ENCODE results near the gene ADCK2. TPM values are rescaled to one million over a fixed set of nuclear protein-coding genes. Genes with fewer than 3 reads are reported as not detected.

The ADCK2 gene
- total RNA-seq, 2 donors from 2014 or later: 20.8 to 25.7 TPM

DNA sequence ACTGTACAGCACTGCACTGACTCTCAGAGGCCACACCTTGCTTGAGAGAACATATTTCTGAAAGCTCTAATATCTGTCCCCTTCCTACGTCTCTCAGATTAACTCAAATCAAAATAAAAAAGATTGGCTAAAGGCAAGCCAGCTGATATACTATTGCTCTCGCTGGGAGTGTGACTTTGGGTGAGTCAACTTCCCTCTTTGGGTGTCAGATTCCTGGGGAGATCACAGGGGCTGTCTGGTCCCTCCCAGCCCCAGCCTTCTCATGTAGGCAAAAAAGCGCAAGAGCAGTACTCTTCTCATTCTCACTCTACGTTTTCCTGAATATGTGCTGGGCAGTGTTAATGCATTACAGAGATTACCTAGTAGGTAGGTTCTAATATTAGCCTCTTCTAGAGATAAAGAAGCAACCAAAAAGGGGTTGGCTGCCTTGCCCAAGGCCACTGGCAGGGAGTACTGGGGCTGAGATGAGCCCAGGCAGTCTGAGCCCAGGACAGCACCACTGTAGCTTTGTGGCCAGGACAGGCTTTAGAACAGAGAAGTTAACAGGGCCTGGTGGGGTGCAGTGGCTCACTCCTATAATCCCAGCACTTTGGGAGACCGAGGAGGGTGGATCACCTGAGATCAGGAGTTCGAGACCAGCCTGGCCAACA lies 23.1 kb upstream of the ADCK2 start:
- H3K36me3 ChIP-seq: no peaks in the 10 kb centered on the region
- ATAC-seq (ENCODE audit: insufficient number of reproducible peaks, low FRiP score, low read depth) (no peak), DNase-seq (ENCODE audit: low spot score) (no peak)
- no peaks in the 10 kb centered on the region for H3K4me1 ChIP-seq (ENCODE audit: control insufficient read depth in 1 of 2, low read depth in 2 of 2)
- no peaks in the 10 kb centered on the region for H3K9me3 ChIP-seq
- H3K27ac ChIP-seq: no peak overlapping the region
- TF ChIP-seq, protein P1, sequence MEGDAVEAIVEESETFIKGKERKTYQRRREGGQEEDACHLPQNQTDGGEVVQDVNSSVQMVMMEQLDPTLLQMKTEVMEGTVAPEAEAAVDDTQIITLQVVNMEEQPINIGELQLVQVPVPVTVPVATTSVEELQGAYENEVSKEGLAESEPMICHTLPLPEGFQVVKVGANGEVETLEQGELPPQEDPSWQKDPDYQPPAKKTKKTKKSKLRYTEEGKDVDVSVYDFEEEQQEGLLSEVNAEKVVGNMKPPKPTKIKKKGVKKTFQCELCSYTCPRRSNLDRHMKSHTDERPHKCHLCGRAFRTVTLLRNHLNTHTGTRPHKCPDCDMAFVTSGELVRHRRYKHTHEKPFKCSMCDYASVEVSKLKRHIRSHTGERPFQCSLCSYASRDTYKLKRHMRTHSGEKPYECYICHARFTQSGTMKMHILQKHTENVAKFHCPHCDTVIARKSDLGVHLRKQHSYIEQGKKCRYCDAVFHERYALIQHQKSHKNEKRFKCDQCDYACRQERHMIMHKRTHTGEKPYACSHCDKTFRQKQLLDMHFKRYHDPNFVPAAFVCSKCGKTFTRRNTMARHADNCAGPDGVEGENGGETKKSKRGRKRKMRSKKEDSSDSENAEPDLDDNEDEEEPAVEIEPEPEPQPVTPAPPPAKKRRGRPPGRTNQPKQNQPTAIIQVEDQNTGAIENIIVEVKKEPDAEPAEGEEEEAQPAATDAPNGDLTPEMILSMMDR (IDR thresholded peaks at IDR 0.05): no peak
- H3K27me3 ChIP-seq (replicated peaks; ENCODE audit: insufficient read depth): no peaks in the 10 kb centered on the region
- no peak overlapping the region for H3K4me3 ChIP-seq

DNA sequence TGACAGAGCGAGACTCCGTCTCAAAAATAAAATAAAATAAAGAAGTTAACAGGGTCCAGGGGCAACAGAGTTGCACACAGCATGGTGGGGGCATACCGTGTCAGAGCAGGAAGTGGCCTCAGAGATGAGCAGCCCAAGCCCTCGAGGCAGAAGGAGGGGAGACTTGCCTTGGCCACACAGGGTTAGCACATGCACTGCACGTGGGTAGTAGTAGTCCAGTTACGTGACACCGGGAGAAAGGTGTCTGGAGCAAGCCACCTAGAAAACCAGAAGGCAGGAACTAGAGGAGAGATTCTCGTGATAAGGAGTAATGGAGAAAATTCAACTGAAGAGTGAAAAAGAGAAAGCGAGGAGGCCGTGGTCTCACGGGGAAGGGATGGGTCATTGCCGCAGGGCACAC lies 22.4 kb upstream of the ADCK2 start:
- Histone ChIP-seq H3K9me3 (no peaks in the 10 kb centered on the region), H3K27ac (no peak overlapping the region), H3K4me1 (ENCODE audit: control insufficient read depth in 1 of 2, low read depth in 2 of 2) (no peaks in the 10 kb centered on the region), H3K36me3 (no peaks in the 10 kb centered on the region), H3K27me3 (replicated peaks; ENCODE audit: insufficient read depth) (no peaks in the 10 kb centered on the region), H3K4me3 (no peak overlapping the region)
- no peak for DNase-seq (ENCODE audit: low spot score)
- no peak for ATAC-seq (ENCODE audit: insufficient number of reproducible peaks, low FRiP score, low read depth)
- TF ChIP-seq, protein P1 (IDR thresholded peaks at IDR 0.05): no peak

DNA sequence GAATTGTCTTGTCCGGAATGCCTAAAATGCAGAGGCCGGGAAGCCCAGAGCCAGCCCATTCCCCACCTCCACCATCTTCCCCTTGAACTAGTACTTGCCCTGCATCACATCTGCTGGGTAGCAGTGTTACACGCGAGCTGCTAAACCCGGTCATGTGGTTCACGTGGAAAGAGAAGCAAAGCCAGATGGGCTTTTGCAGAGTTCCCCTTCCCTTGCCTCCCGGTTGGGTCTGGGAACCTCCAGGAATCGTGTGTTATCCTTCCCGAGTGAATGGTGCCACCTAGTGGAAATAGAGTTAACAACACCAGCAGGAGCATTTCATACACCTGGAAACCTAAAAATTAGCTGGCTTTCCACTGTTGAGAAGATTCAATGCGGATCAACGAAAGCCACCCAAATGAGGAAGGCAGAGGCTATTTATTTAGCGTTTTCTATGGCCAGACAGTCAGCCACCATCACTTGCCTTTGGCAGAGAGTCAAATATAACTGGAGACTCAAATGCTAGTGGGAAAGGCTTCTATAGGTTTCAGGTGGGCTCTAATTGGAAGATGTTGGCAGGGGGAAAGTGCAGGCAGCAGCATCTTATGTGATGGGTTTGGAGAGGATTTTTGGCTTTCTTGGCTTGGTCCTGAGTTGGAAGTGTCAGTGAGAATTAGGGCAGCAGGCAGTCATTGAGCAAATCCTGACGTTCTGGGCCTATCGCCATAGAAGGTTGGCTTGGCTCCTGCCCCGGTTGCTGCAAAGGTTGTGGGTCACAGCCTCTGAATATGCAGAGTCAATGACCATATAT lies 19.2 kb upstream of the ADCK2 start:
- ATAC-seq (ENCODE audit: insufficient number of reproducible peaks, low FRiP score, low read depth): no peak
- H3K4me3 ChIP-seq: no peak overlapping the region
- peaks cover 0 to 6% of the 10 kb centered on the region in 2 donors for H3K4me1 ChIP-seq (ENCODE audit: control insufficient read depth in 1 of 2, low read depth in 2 of 2)
- H3K27ac ChIP-seq: no peak overlapping the region
- H3K9me3 ChIP-seq: no peaks in the 10 kb centered on the region
- TF ChIP-seq, protein P1 (IDR thresholded peaks at IDR 0.05): peak; percentile 84
- no peak for DNase-seq (ENCODE audit: low spot score)
- no peaks in the 10 kb centered on the region for H3K36me3 ChIP-seq
- no peaks in the 10 kb centered on the region for H3K27me3 ChIP-seq (replicated peaks; ENCODE audit: insufficient read depth)

DNA sequence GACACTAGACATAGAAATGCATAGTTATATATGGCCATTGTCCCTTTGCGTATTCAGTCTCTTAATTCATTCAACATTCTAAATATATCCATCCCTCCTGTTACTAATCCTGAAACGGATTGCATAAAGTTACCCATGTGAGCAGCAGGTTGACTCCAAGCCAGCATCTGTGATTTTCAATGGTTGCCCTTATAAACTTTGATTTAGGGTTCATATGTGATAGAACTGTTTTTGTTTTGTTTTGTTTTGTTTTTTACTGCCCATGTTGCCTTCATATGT lies 18.7 kb upstream of the ADCK2 start:
- TF ChIP-seq, protein P1 (IDR thresholded peaks at IDR 0.05): no peak
- ATAC-seq (ENCODE audit: insufficient number of reproducible peaks, low FRiP score, low read depth) (no peak), DNase-seq (ENCODE audit: low spot score) (no peak)
- H3K9me3 ChIP-seq: no peaks in the 10 kb centered on the region
- H3K27me3 ChIP-seq (replicated peaks; ENCODE audit: insufficient read depth): no peaks in the 10 kb centered on the region
- H3K4me1 ChIP-seq (ENCODE audit: control insufficient read depth in 1 of 2, low read depth in 2 of 2): peaks cover 0 to 6% of the 10 kb centered on the region in 2 donors
- no peak overlapping the region for H3K4me3 ChIP-seq
- no peaks in the 10 kb centered on the region for H3K36me3 ChIP-seq
- no peak overlapping the region for H3K27ac ChIP-seq

DNA sequence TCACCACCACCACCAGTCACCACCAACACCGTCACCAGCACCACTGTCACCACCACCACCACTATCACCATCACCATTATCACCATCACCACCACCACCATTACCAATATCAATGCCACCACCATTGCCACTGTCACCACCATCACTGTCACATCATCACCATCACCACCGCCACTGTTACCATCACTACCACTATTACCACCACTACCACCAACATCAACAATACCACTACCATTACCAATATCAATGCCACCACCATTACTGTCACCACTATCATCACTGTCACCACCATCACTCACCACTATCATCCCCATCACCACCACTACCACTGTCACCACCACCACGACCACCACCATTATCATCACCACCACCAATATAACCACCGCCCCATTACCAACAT lies 18.1 kb upstream of the ADCK2 start:
- TF ChIP-seq, protein P1 (IDR thresholded peaks at IDR 0.05): no peak
- Histone ChIP-seq H3K27me3 (replicated peaks; ENCODE audit: insufficient read depth) (no peaks in the 10 kb centered on the region), H3K36me3 (no peaks in the 10 kb centered on the region), H3K4me1 (ENCODE audit: control insufficient read depth in 1 of 2, low read depth in 2 of 2) (peaks cover 0 to 6% of the 10 kb centered on the region in 2 donors), H3K9me3 (no peaks in the 10 kb centered on the region), H3K4me3 (no peak overlapping the region), H3K27ac (no peak overlapping the region)
- no peak for ATAC-seq (ENCODE audit: insufficient number of reproducible peaks, low FRiP score, low read depth)
- DNase-seq (ENCODE audit: low spot score): no peak

Measured in thoracic aorta (tissue), 2 donors.